HepG2 (cell line): Measurements from ENCODE around the gene ELMOD3. TPM values are rescaled to one million over a fixed set of nuclear protein-coding genes. Genes with fewer than 3 reads are reported as not detected.

ENCODE experiments used
- AHDC1 ChIP-seq: sonication (generic); formaldehyde crosslinking; IDR thresholded peaks from 2 replicates; pipeline ENCODE4 v1.5.1; 2020; ENCODE audit warnings: mild to moderate bottlenecking, missing genetic modification reagents, borderline replicate concordance
- ARID5B ChIP-seq: IDR thresholded peaks from 2 replicates; pipeline ENCODE4 v1.4.0; 2020; ENCODE audit warnings: mild to moderate bottlenecking, missing genetic modification reagents
- FOXM1 ChIP-seq: sonication (generic); formaldehyde crosslinking; IDR thresholded peaks from 2 replicates; pipeline ENCODE4 v1.5.0; 2020; ENCODE audit warnings: missing genetic modification reagents
- GRHL1 ChIP-seq: sonication (generic); formaldehyde crosslinking; conservative IDR thresholded peaks from 2 replicates; pipeline ENCODE4 v1.8.0; 2022; ENCODE audit warnings: missing genetic modification reagents
- GZF1 ChIP-seq: sonication (generic); formaldehyde crosslinking; IDR thresholded peaks from 2 replicates; pipeline ENCODE4 v1.5.1; 2020; ENCODE audit warnings: mild to moderate bottlenecking, missing genetic modification reagents
- HDAC2 ChIP-seq: sonication (generic); formaldehyde crosslinking; IDR thresholded peaks from 2 replicates; pipeline ENCODE4 v1.4.0; 2020; ENCODE audit warnings: missing genetic modification reagents
- IRF2 ChIP-seq: IDR thresholded peaks from 2 replicates; pipeline ENCODE4 v1.6.1; 2018; ENCODE audit warnings: missing genetic modification reagents, missing compliant biosample characterization
- KDM2A ChIP-seq: sonication (generic); formaldehyde crosslinking; IDR thresholded peaks from 2 replicates; pipeline ENCODE4 v1.4.0; 2020; ENCODE audit warnings: low read depth, missing genetic modification reagents, borderline replicate concordance
- ONECUT2 ChIP-seq: sonication (generic); formaldehyde crosslinking; IDR thresholded peaks from 2 replicates; pipeline ENCODE4 v1.4.0; 2020; ENCODE audit warnings: missing genetic modification reagents
- RBAK ChIP-seq: sonication (generic); formaldehyde crosslinking; IDR thresholded peaks from 2 replicates; pipeline ENCODE4 v1.5.1; 2020; ENCODE audit warnings: mild to moderate bottlenecking, missing genetic modification reagents
- SPEN ChIP-seq: sonication (generic); formaldehyde crosslinking; IDR thresholded peaks from 2 replicates; pipeline ENCODE4 v1.5.1; 2020; ENCODE audit warnings: low read depth, mild to moderate bottlenecking, missing genetic modification reagents
- SSRP1 ChIP-seq: IDR thresholded peaks from 2 replicates; pipeline ENCODE4 v1.6.1; 2016; ENCODE audit warnings: control low read depth
- THAP9 ChIP-seq: sonication (generic); formaldehyde crosslinking; IDR thresholded peaks from 2 replicates; pipeline ENCODE4; 2020; ENCODE audit warnings: missing genetic modification reagents, mild to moderate bottlenecking, borderline replicate concordance
- ZFY ChIP-seq: sonication (generic); formaldehyde crosslinking; IDR thresholded peaks from 2 replicates; pipeline ENCODE4 v1.4.0; 2020; ENCODE audit warnings: missing genetic modification reagents
- polyA plus RNA-seq, 8 experiments: library from polyadenylated mRNA; depleted of rRNA in 3 of 8; stranded (reverse) in 7 of 8; unstranded in 1 of 8; fragments of >200 nt; fragmentation: Illumina TruSeq in 4 of 8; extraction: Trizol in 4 of 8; gene quantifications; 2 replicates each; pipeline versions ENCODE4 v1.2.1 to v1.2.3, GENCODE V29; 2011 to 2016; ENCODE audit warnings: low read depth in 4 of 8, missing spikeins in 1 of 8, mixed read lengths in 1 of 8; ENCODE audit not compliant: insufficient read depth in 1 of 8
- total RNA-seq, 5 experiments: library from RNA; depleted of rRNA; stranded (reverse); fragments of >200 nt; fragmentation: Illumina TruSeq; extraction: Trizol; gene quantifications; 2 replicates each; pipeline ENCODE4 v1.2.3, GENCODE V29; 2016; ENCODE audit warnings: low read depth in 1 of 5

The ELMOD3 gene
- total and polyA plus RNA-seq, 2 of the 13 experiments (the other 11 are each of a cell fraction or from before 2014, with no cell fraction given): 13.3 to 19.5 TPM

GRCh38 chr2:85308896-85309555 lies 45.5 kb upstream of the ELMOD3 start (continued):
- TF ChIP-seq ARID5B (CRISPR knock-in tag): peak; percentile 54
- no peak for TF ChIP-seq AHDC1 (CRISPR knock-in tag)
- no peak for TF ChIP-seq GZF1
- peak; percentile 29; the same call in 1 of the 2 replicates for TF ChIP-seq IRF2 (CRISPR knock-in tag)
- no peak for TF ChIP-seq RBAK (CRISPR knock-in tag)
- peak; percentile 51; the same call in 1 of the 2 replicates for TF ChIP-seq THAP9
- TF ChIP-seq SSRP1 (CRISPR knock-in tag): no peak
- TF ChIP-seq FOXM1: no peak
- TF ChIP-seq HDAC2 (CRISPR knock-in tag): peak; percentile 27; the same call in 1 of the 2 replicates
- TF ChIP-seq SPEN (CRISPR knock-in tag): peak; percentile 20; the same call in 1 of the 2 replicates
- TF ChIP-seq GRHL1 (CRISPR knock-in tag): no peak
- no peak for TF ChIP-seq ONECUT2 (CRISPR knock-in tag)
- peak; percentile 63 for TF ChIP-seq ZFY (CRISPR knock-in tag)
- peak; percentile 91 for TF ChIP-seq KDM2A (CRISPR knock-in tag)
